HEK293T (cell line): ENCODE data around the gene PGGHG.

ENCODE experiments used
- CTBP1 ChIP-seq: fragments of 450-650 bp; IDR thresholded peaks from 2 replicates; pipeline ENCODE4 v1.6.1; 2016; ENCODE audit warnings: borderline replicate concordance
- ELF4 ChIP-seq: fragments of 450-650 bp; IDR thresholded peaks from 2 replicates; pipeline ENCODE4 v1.6.1; 2017; ENCODE audit warnings: antibody characterized with exemption
- FOXA1 ChIP-seq: fragments of 450-650 bp; IDR thresholded peaks from 2 replicates; pipeline ENCODE4 v1.6.1; 2016; ENCODE audit warnings: mild to moderate bottlenecking
- FOXK2 ChIP-seq: fragments of 450-650 bp; IDR thresholded peaks from 2 replicates; pipeline ENCODE4 v1.6.1; 2016; ENCODE audit warnings: mild to moderate bottlenecking
- FOXM1 ChIP-seq: fragments of 450-650 bp; IDR thresholded peaks from 2 replicates; pipeline ENCODE4 v1.6.1; 2017; ENCODE audit warnings: mild to moderate bottlenecking, borderline replicate concordance
- HDGF ChIP-seq: fragments of 450-650 bp; IDR thresholded peaks from 2 replicates; pipeline ENCODE4 v1.6.1; 2017; ENCODE audit warnings: antibody characterized with exemption, borderline replicate concordance
- LEF1 ChIP-seq: fragments of 450-650 bp; IDR thresholded peaks from 2 replicates; pipeline ENCODE4 v1.6.1; 2017; ENCODE audit warnings: mild to moderate bottlenecking, borderline replicate concordance
- SUZ12 ChIP-seq: fragments of 450-650 bp; IDR thresholded peaks from 2 replicates; pipeline ENCODE4 v1.6.1; 2016; ENCODE audit warnings: mild to moderate bottlenecking
- TARDBP ChIP-seq: fragments of 450-650 bp; IDR thresholded peaks from 2 replicates; pipeline ENCODE4 v1.6.1; 2016
- ZNF384 ChIP-seq: fragments of 450-650 bp; IDR thresholded peaks from 2 replicates; pipeline ENCODE4 v1.6.1; 2016
- TF ChIP-seq, protein P1 (sequence below): fragments of 450-650 bp; IDR thresholded peaks from 2 replicates; pipeline ENCODE4 v1.6.1; 2016

DNA sequence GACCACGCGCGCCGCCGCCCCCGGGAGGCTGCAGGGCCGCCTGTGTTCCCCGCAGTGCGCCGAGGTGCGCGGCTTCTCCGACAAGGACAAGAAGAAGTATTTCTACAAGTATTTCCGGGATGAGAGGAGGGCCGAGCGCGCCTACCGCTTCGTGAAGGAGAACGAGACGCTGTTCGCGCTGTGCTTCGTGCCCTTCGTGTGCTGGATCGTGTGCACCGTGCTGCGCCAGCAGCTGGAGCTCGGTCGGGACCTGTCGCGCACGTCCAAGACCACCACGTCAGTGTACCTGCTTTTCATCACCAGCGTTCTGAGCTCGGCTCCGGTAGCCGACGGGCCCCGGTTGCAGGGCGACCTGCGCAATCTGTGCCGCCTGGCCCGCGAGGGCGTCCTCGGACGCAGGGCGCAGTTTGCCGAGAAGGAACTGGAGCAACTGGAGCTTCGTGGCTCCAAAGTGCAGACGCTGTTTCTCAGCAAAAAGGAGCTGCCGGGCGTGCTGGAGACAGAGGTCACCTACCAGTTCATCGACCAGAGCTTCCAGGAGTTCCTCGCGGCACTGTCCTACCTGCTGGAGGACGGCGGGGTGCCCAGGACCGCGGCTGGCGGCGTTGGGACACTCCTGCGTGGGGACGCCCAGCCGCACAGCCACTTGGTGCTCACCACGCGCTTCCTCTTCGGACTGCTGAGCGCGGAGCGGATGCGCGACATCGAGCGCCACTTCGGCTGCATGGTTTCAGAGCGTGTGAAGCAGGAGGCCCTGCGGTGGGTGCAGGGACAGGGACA lies 8.0 kb upstream of the PGGHG start:
- no peak for TF ChIP-seq FOXA1
- TF ChIP-seq ZNF384, result no peak
- TF ChIP-seq CTBP1, result no peak
- no peak for TF ChIP-seq TARDBP
- TF ChIP-seq FOXK2, result no peak
- no peak for TF ChIP-seq ELF4
- TF ChIP-seq, protein P1, sequence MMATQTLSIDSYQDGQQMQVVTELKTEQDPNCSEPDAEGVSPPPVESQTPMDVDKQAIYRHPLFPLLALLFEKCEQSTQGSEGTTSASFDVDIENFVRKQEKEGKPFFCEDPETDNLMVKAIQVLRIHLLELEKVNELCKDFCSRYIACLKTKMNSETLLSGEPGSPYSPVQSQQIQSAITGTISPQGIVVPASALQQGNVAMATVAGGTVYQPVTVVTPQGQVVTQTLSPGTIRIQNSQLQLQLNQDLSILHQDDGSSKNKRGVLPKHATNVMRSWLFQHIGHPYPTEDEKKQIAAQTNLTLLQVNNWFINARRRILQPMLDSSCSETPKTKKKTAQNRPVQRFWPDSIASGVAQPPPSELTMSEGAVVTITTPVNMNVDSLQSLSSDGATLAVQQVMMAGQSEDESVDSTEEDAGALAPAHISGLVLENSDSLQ, result no peak
- TF ChIP-seq LEF1, result no peak
- no peak for TF ChIP-seq SUZ12
- TF ChIP-seq HDGF, result no peak
- TF ChIP-seq FOXM1, result no peak
